ENCODE measurements around the gene PPP1R3G.

PPP1R3G gene

GRCh38 chr6:5121956-5122355 is 36.8 kb downstream of the PPP1R3G start:
- DNase-seq, result peak; percentile 44

- DNase-seq, result no peak
These were observed 37.5 kb downstream of the PPP1R3G start for GRCh38 chr6:5122504-5123112.

GRCh38 chr6:5123296-5124143 is 38.4 kb downstream of the PPP1R3G start:
- DNase-seq, result no peak

- DNase-seq, result no peak
These were observed 39.4 kb downstream of the PPP1R3G start for GRCh38 chr6:5124526-5124925.

- DNase-seq, result no peak
These were observed 40.2 kb downstream of the PPP1R3G start for GRCh38 chr6:5125152-5126006.

GRCh38 chr6:5126214-5126613 is 41.1 kb downstream of the PPP1R3G start:
- DNase-seq, result no peak

- no peak for DNase-seq
These were observed 42.1 kb downstream of the PPP1R3G start for GRCh38 chr6:5127106-5127687.

- peak; percentile 21 for DNase-seq
These were observed 43.2 kb downstream of the PPP1R3G start for GRCh38 chr6:5128351-5128750.

- DNase-seq, result no peak
These were observed 45.2 kb downstream of the PPP1R3G start for GRCh38 chr6:5130135-5130866.

- DNase-seq, result peak; percentile 27
These were observed 47.6 kb downstream of the PPP1R3G start for GRCh38 chr6:5132731-5133130.

- DNase-seq, result no peak
These were observed 48.8 kb downstream of the PPP1R3G start for GRCh38 chr6:5133943-5134342.

GRCh38 chr6:5135788-5136376 is 50.7 kb downstream of the PPP1R3G start:
- DNase-seq, result peak; percentile 76

- DNase-seq, result no peak
These were observed 51.7 kb downstream of the PPP1R3G start for GRCh38 chr6:5136851-5137250.

Data from hematopoietic multipotent progenitor cell treated with erythropoietin and hydrocortisone succinate and interleukin-3 and kit ligand, for 4 days (in vitro differentiated cells).